Activated CD4-positive, alpha-beta memory T cell treated with anti-CD3 and anti-CD28 coated beads, Interleukin-2, amount 10 ng/mL, durations not matched to agents 7 days and 5 days (primary cell): ENCODE results near the gene FBXW11. TPM values are rescaled to one million over a fixed set of nuclear protein-coding genes. Genes with fewer than 3 reads are reported as not detected.
"Not testable (repeated sequence)": the region's sequence is repeated elsewhere in the genome, so short reads cannot be mapped to it uniquely, and the experiment has no call there.

Source experiments
- CTCF ChIA-PET: fragments of 350-600 bp; sonication (Branson Sonifier 250); formaldehyde crosslinking; loops from one replicate; lab custom pipeline; 2021; ENCODE audit warnings: antibody characterized with exemption, inconsistent platforms; lab: Charles Lee
- POLR2A ChIA-PET: fragments of 350-600 bp; sonication (Branson Sonifier 250); formaldehyde crosslinking; loops from one replicate; lab custom pipeline; 2021; ENCODE audit warnings: antibody characterized with exemption; lab: Charles Lee
- DNase-seq: peaks from one replicate; pipeline ENCODE4 v3.0.0-alpha.2; 2020
- H3K27ac Mint-ChIP-seq: one replicate; pipeline ENCODE4 v1.8.0; 2021; ENCODE audit warnings: mild to moderate bottlenecking, mixed read lengths
- H3K27me3 Mint-ChIP-seq: one replicate; pipeline ENCODE4 v1.8.0; 2021; ENCODE audit warnings: mixed read lengths
- H3K36me3 Mint-ChIP-seq: one replicate; pipeline ENCODE4 v1.8.0; 2021; ENCODE audit warnings: low read depth, mixed read lengths
- H3K4me1 Mint-ChIP-seq: one replicate; pipeline ENCODE4 v1.8.0; 2021; ENCODE audit warnings: mixed read lengths
- H3K4me3 Mint-ChIP-seq: one replicate; pipeline ENCODE4 v1.8.0; 2021; ENCODE audit warnings: mild to moderate bottlenecking, mixed read lengths
- H3K9me3 Mint-ChIP-seq: one replicate; pipeline ENCODE4 v1.8.0; 2021; ENCODE audit warnings: mixed read lengths
- total RNA-seq, 2 experiments: library from RNA; stranded (reverse); gene quantifications; one replicate each; pipeline ENCODE4 v1.2.3, GENCODE V29; 2021

Gene FBXW11
- total RNA-seq, 2 experiments from 2014 or later: 37.4 to 38.8 TPM

- CTCF ChIA-PET: no interaction called here
- H3K27me3 Mint-ChIP-seq: no peaks in the 10 kb centered on the region
- H3K9me3 Mint-ChIP-seq: no peaks in the 10 kb centered on the region
- no peaks in the 10 kb centered on the region for H3K36me3 Mint-ChIP-seq
- no peak overlapping the region for H3K4me3 Mint-ChIP-seq
- H3K4me1 Mint-ChIP-seq: peaks cover 27% of the 10 kb centered on the region
- POLR2A ChIA-PET: no interaction called here
- no peak for DNase-seq
- H3K27ac Mint-ChIP-seq: peak overlapping the region; percentile 57
These were observed 49.4 kb downstream of the FBXW11 start for GRCh38 chr5:171956887-171957495.

GRCh38 chr5:171956314-171956713, 50.1 kb downstream of the FBXW11 start:
- CTCF ChIA-PET: no interaction called here

GRCh38 chr5:171955761-171956160, 50.7 kb downstream of the FBXW11 start:
- Mint-ChIP-seq H3K27me3 (no peaks in the 10 kb centered on the region), H3K4me3 (no peak overlapping the region), H3K36me3 (no peaks in the 10 kb centered on the region), H3K9me3 (no peaks in the 10 kb centered on the region), H3K4me1 (peaks cover 18% of the 10 kb centered on the region), H3K27ac (no peak overlapping the region)
- ChIA-PET CTCF (no interaction called here), POLR2A (no interaction called here)
- DNase-seq: no peak

More at GRCh38 chr5:171956314-171956713, 50.1 kb downstream of the FBXW11 start:
- no peak overlapping the region for H3K4me3 Mint-ChIP-seq
- DNase-seq: no peak
- no peaks in the 10 kb centered on the region for H3K9me3 Mint-ChIP-seq
- no peaks in the 10 kb centered on the region for H3K36me3 Mint-ChIP-seq
- POLR2A ChIA-PET: no interaction called here
- H3K27me3 Mint-ChIP-seq: no peaks in the 10 kb centered on the region
- H3K27ac Mint-ChIP-seq: no peak overlapping the region
- H3K4me1 Mint-ChIP-seq: peaks cover 24% of the 10 kb centered on the region

- H3K4me3 Mint-ChIP-seq: no peak overlapping the region
- H3K9me3 Mint-ChIP-seq: no peaks in the 10 kb centered on the region
- no peak for DNase-seq
- no peak overlapping the region for H3K27ac Mint-ChIP-seq
- H3K36me3 Mint-ChIP-seq: no peaks in the 10 kb centered on the region
- POLR2A ChIA-PET: no interaction called here
- peaks cover 18% of the 10 kb centered on the region for H3K4me1 Mint-ChIP-seq
- no peaks in the 10 kb centered on the region for H3K27me3 Mint-ChIP-seq
- CTCF ChIA-PET: no interaction called here
These were observed 51.7 kb downstream of the FBXW11 start for GRCh38 chr5:171954721-171955120.

- ChIA-PET POLR2A (no interaction called here), CTCF (no interaction called here)
- no peaks in the 10 kb centered on the region for H3K9me3 Mint-ChIP-seq
These were observed 52.4 kb downstream of the FBXW11 start for GRCh38 chr5:171953860-171954701.

GRCh38 chr5:171952021-171952420, 54.4 kb downstream of the FBXW11 start:
- Mint-ChIP-seq H3K27ac (no peak overlapping the region), H3K4me1 (peaks cover 3% of the 10 kb centered on the region), H3K27me3 (no peaks in the 10 kb centered on the region), H3K4me3 (no peak overlapping the region), H3K9me3 (no peaks in the 10 kb centered on the region), H3K36me3 (no peaks in the 10 kb centered on the region)
- no peak for DNase-seq
- POLR2A ChIA-PET: no interaction called here
- CTCF ChIA-PET: no interaction called here

More at GRCh38 chr5:171953860-171954701, 52.4 kb downstream of the FBXW11 start:
- Mint-ChIP-seq H3K27me3 (no peaks in the 10 kb centered on the region), H3K27ac (no peak overlapping the region), H3K4me1 (peaks cover 18% of the 10 kb centered on the region), H3K4me3 (no peak overlapping the region), H3K36me3 (no peaks in the 10 kb centered on the region)
- no peak for DNase-seq

- POLR2A ChIA-PET: no interaction called here
- DNase-seq: no peak
- Mint-ChIP-seq H3K27ac (no peak overlapping the region), H3K9me3 (no peaks in the 10 kb centered on the region), H3K4me1 (no peaks in the 10 kb centered on the region), H3K36me3 (no peaks in the 10 kb centered on the region), H3K4me3 (no peak overlapping the region), H3K27me3 (no peaks in the 10 kb centered on the region)
- CTCF ChIA-PET: no interaction called here
These were observed 55.2 kb downstream of the FBXW11 start for GRCh38 chr5:171951218-171951617.

GRCh38 chr5:171946000-171946781, 60.2 kb downstream of the FBXW11 start:
- H3K27me3 Mint-ChIP-seq: no peaks in the 10 kb centered on the region
- no peaks in the 10 kb centered on the region for H3K9me3 Mint-ChIP-seq
- H3K36me3 Mint-ChIP-seq: peaks cover 2% of the 10 kb centered on the region
- peaks cover 11% of the 10 kb centered on the region for H3K4me1 Mint-ChIP-seq
- DNase-seq: no peak
- H3K4me3 Mint-ChIP-seq: no peak overlapping the region
- H3K27ac Mint-ChIP-seq: no peak overlapping the region
- ChIA-PET POLR2A (interaction anchor here (2.3 kb wide), 1 partner anchor 61 kb away, joined by 5 read pairs; the partner anchor contains the start of gene FBXW11), CTCF (interaction anchor here (1.3 to 1.4 kb wide), 2 partner anchors 18 to 113 kb away, joined by 3 read pairs; no protein-coding TSS in a partner anchor)

GRCh38 chr5:171945476-171945875, 61.0 kb downstream of the FBXW11 start:
- Mint-ChIP-seq H3K4me3 (no peak overlapping the region), H3K4me1 (peaks cover 15% of the 10 kb centered on the region), H3K36me3 (peaks cover 2% of the 10 kb centered on the region), H3K27me3 (no peaks in the 10 kb centered on the region), H3K27ac (no peak overlapping the region), H3K9me3 (no peaks in the 10 kb centered on the region)
- ChIA-PET CTCF (interaction anchor here (1.3 to 1.4 kb wide), 2 partner anchors 18 to 114 kb away, joined by 3 read pairs; no protein-coding TSS in a partner anchor), POLR2A (interaction anchor here (2.3 kb wide), 1 partner anchor 61 kb away, joined by 5 read pairs; the partner anchor contains the start of gene FBXW11)
- no peak for DNase-seq

GRCh38 chr5:171945066-171945465, 61.4 kb downstream of the FBXW11 start:
- ChIA-PET POLR2A (interaction anchor here (2.3 kb wide), 1 partner anchor 62 kb away, joined by 5 read pairs; the partner anchor contains the start of gene FBXW11), CTCF (interaction anchor here (1.3 to 1.4 kb wide), 2 partner anchors 19 to 114 kb away, joined by 3 read pairs; no protein-coding TSS in a partner anchor)
- no peak for DNase-seq
- Mint-ChIP-seq H3K27ac (no peak overlapping the region), H3K4me1 (peaks cover 17% of the 10 kb centered on the region), H3K4me3 (no peak overlapping the region), H3K36me3 (peaks cover 2% of the 10 kb centered on the region), H3K27me3 (no peaks in the 10 kb centered on the region), H3K9me3 (no peaks in the 10 kb centered on the region)

GRCh38 chr5:171942112-171942516, 64.3 kb downstream of the FBXW11 start:
- H3K27ac Mint-ChIP-seq, H3K27me3 Mint-ChIP-seq, CTCF ChIA-PET, H3K4me3 Mint-ChIP-seq, DNase-seq, H3K36me3 Mint-ChIP-seq, H3K9me3 Mint-ChIP-seq: not testable (repeated sequence)
- POLR2A ChIA-PET: interaction anchor here (1.1 kb wide), 1 partner anchor 64 kb away, joined by 3 read pairs; the partner anchor contains the start of gene FBXW11
- peaks cover 17% of the 10 kb centered on the region for H3K4me1 Mint-ChIP-seq

GRCh38 chr5:171941675-171942074, 64.8 kb downstream of the FBXW11 start:
- H3K4me1 Mint-ChIP-seq: peaks cover 17% of the 10 kb centered on the region
- H3K4me3 Mint-ChIP-seq, H3K27me3 Mint-ChIP-seq, CTCF ChIA-PET, DNase-seq, H3K36me3 Mint-ChIP-seq, H3K9me3 Mint-ChIP-seq, H3K27ac Mint-ChIP-seq: not testable (repeated sequence)
- POLR2A ChIA-PET: interaction anchor here (1.1 kb wide), 1 partner anchor 65 kb away, joined by 3 read pairs; the partner anchor contains the start of gene FBXW11
